Measurements from ENCODE around the gene ZFP42. TPM values are rescaled to one million over a fixed set of nuclear protein-coding genes. Genes with fewer than 3 reads are reported as not detected.
"Not testable (repeated sequence)": the region's sequence is repeated elsewhere in the genome, so short reads cannot be mapped to it uniquely, and the experiment has no call there.

ZFP42 gene
- total RNA-seq, 1 experiment from 2014 or later: not detected

DNA sequence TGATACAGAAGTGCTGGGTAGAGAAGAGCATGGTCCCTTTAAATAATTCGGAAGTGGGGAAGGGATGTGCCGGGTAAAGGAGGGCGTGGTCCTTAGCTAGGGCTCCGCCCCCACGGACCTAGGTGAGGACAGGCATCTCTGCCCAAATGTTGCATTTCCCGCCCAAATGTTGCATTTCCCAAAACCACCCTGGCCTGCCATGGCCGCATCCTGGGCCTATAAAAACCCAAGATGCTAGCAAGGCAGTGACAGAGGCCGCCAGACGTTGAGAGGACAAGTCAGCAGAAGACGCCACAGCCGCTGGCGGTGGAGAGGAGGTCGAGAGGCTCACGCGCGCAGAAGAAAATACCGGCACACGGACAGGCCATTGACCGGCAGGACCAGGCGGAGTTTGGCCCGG is 46.1 kb downstream of the ZFP42 start:
- H3K79me2 ChIP-seq (ENCODE audit: low read depth): no peaks in the 10 kb centered on the region
- H3K27ac ChIP-seq: no peak overlapping the region
- TF ChIP-seq EZH2 (IDR thresholded peaks at IDR 0.05; ENCODE audit: low read depth): no peak
- TF ChIP-seq, protein P1, sequence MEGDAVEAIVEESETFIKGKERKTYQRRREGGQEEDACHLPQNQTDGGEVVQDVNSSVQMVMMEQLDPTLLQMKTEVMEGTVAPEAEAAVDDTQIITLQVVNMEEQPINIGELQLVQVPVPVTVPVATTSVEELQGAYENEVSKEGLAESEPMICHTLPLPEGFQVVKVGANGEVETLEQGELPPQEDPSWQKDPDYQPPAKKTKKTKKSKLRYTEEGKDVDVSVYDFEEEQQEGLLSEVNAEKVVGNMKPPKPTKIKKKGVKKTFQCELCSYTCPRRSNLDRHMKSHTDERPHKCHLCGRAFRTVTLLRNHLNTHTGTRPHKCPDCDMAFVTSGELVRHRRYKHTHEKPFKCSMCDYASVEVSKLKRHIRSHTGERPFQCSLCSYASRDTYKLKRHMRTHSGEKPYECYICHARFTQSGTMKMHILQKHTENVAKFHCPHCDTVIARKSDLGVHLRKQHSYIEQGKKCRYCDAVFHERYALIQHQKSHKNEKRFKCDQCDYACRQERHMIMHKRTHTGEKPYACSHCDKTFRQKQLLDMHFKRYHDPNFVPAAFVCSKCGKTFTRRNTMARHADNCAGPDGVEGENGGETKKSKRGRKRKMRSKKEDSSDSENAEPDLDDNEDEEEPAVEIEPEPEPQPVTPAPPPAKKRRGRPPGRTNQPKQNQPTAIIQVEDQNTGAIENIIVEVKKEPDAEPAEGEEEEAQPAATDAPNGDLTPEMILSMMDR (conservative IDR thresholded peaks at IDR 0.05): no peak
- H4K20me1 ChIP-seq (ENCODE audit: insufficient read depth): no peaks in the 10 kb centered on the region
- no peak overlapping the region for H2AFZ ChIP-seq
- CTCF ChIA-PET: no interaction called here
- H3K4me3 ChIP-seq: no peak overlapping the region
- H3K9me3 ChIP-seq (ENCODE audit: insufficient read depth, low read depth): no peaks in the 10 kb centered on the region
- no peak overlapping the region for H3K4me2 ChIP-seq
- no peaks in the 10 kb centered on the region for H3K36me3 ChIP-seq (ENCODE audit: low read depth)
- intact Hi-C loops (cut with micrococcal nuclease; ENCODE audit: unreplicated experiment): no loop called here
- DNase-seq: no peak
- no peaks in the 10 kb centered on the region for H3K4me1 ChIP-seq (replicated peaks; ENCODE audit: insufficient read depth)
- H3K27me3 ChIP-seq (ENCODE audit: insufficient read depth, low read depth): no peaks in the 10 kb centered on the region; the same call in 1 of the 2 replicates
- H3K9me2 ChIP-seq (ENCODE audit: insufficient read depth): no peaks in the 10 kb centered on the region
- no TSS peak for BruUV-seq (replicated peaks)
- POLR2A ChIA-PET (ENCODE audit: unreplicated experiment): no interaction called here
- no peaks in the 10 kb centered on the region for H3F3A ChIP-seq (ENCODE audit: insufficient read depth, low read depth)

- no peak overlapping the region for H3K4me2 ChIP-seq
- H2AFZ ChIP-seq: no peak overlapping the region
- H3K4me1 ChIP-seq (replicated peaks; ENCODE audit: insufficient read depth): no peaks in the 10 kb centered on the region
- CTCF ChIA-PET: no interaction called here
- no TSS peak for BruUV-seq (replicated peaks)
- H3K4me3 ChIP-seq: no peak overlapping the region
- no peaks in the 10 kb centered on the region for H4K20me1 ChIP-seq (ENCODE audit: insufficient read depth)
- H3K79me2 ChIP-seq (ENCODE audit: low read depth): no peaks in the 10 kb centered on the region
- no peak overlapping the region for H3K27ac ChIP-seq
- H3K9me3 ChIP-seq (ENCODE audit: insufficient read depth, low read depth): no peaks in the 10 kb centered on the region
- no peaks in the 10 kb centered on the region for H3K36me3 ChIP-seq (ENCODE audit: low read depth)
- intact Hi-C loops (cut with micrococcal nuclease; ENCODE audit: unreplicated experiment): no loop called here
- peaks cover 3% of the 10 kb centered on the region; the same call in 1 of the 2 replicates for H3K27me3 ChIP-seq (ENCODE audit: insufficient read depth, low read depth)
- no peaks in the 10 kb centered on the region for H3F3A ChIP-seq (ENCODE audit: insufficient read depth, low read depth)
- DNase-seq: no peak
- POLR2A ChIA-PET (ENCODE audit: unreplicated experiment): no interaction called here
- no peaks in the 10 kb centered on the region for H3K9me2 ChIP-seq (ENCODE audit: insufficient read depth)
- TF ChIP-seq, protein P1 (conservative IDR thresholded peaks at IDR 0.05): no peak
- TF ChIP-seq EZH2 (IDR thresholded peaks at IDR 0.05; ENCODE audit: low read depth): no peak
These were observed 46.6 kb downstream of the ZFP42 start for GRCh38 chr4:188042191-188042590.

- Histone ChIP-seq H4K20me1 (ENCODE audit: insufficient read depth) (no peaks in the 10 kb centered on the region), H3K4me2 (no peak overlapping the region), H3K9me2 (ENCODE audit: insufficient read depth) (no peaks in the 10 kb centered on the region), H3K79me2 (ENCODE audit: low read depth) (no peaks in the 10 kb centered on the region), H3K27ac (no peak overlapping the region), H3K4me1 (replicated peaks; ENCODE audit: insufficient read depth) (no peaks in the 10 kb centered on the region), H3K36me3 (ENCODE audit: low read depth) (no peaks in the 10 kb centered on the region), H2AFZ (no peak overlapping the region), H3F3A (ENCODE audit: insufficient read depth, low read depth) (no peaks in the 10 kb centered on the region), H3K27me3 (ENCODE audit: insufficient read depth, low read depth) (peaks cover 4% of the 10 kb centered on the region; the same call in 1 of the 2 replicates), H3K4me3 (no peak overlapping the region), H3K9me3 (ENCODE audit: insufficient read depth, low read depth) (no peaks in the 10 kb centered on the region)
- TF ChIP-seq, protein P1 (conservative IDR thresholded peaks at IDR 0.05): no peak
- no peak for TF ChIP-seq EZH2 (IDR thresholded peaks at IDR 0.05; ENCODE audit: low read depth)
- no TSS peak for BruUV-seq (replicated peaks)
- no peak for DNase-seq
- ChIA-PET CTCF (no interaction called here), POLR2A (ENCODE audit: unreplicated experiment) (no interaction called here)
- intact Hi-C loops (cut with micrococcal nuclease; ENCODE audit: unreplicated experiment): no loop called here
These were observed 47.6 kb downstream of the ZFP42 start for GRCh38 chr4:188043154-188043553.

DNA sequence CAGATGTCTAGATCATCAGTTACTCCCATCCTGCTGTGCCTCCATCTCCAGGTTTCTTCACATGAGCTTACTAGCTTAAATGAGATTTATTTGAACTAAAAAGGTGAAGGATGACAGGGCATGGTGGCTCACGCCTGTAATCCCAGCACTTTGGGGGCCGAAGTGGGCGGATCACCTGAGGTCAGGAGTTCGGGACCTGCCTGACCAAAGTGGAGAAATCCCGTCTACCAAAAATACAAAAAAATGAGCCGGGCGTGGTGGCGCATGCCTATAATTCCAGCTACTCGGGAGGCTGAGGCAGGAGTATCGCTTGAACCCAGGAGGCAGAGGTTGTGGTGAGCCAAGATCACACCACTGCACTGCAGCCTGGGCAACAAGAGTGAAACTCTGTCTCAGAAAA is 49.9 kb downstream of the ZFP42 start:
- CTCF ChIA-PET; H3K4me2 ChIP-seq; DNase-seq; H3K9me2 ChIP-seq (ENCODE audit: insufficient read depth); BruUV-seq (replicated peaks); H3K9me3 ChIP-seq (ENCODE audit: insufficient read depth, low read depth); H2AFZ ChIP-seq; H3K79me2 ChIP-seq (ENCODE audit: low read depth); H3K4me1 ChIP-seq (replicated peaks; ENCODE audit: insufficient read depth); H3K27ac ChIP-seq; H3K4me3 ChIP-seq; intact Hi-C loops (cut with micrococcal nuclease; ENCODE audit: unreplicated experiment); H3K27me3 ChIP-seq (ENCODE audit: insufficient read depth, low read depth); H4K20me1 ChIP-seq (ENCODE audit: insufficient read depth); POLR2A ChIA-PET (ENCODE audit: unreplicated experiment); H3K36me3 ChIP-seq (ENCODE audit: low read depth); H3F3A ChIP-seq (ENCODE audit: insufficient read depth, low read depth): not testable (repeated sequence)

Measured in PC-9 (cell line).